ENCODE data around the gene UCHL5.
"Not testable (repeated sequence)": the region's sequence is repeated elsewhere in the genome, so short reads cannot be mapped to it uniquely, and the experiment has no call there.

UCHL5 gene

DNA sequence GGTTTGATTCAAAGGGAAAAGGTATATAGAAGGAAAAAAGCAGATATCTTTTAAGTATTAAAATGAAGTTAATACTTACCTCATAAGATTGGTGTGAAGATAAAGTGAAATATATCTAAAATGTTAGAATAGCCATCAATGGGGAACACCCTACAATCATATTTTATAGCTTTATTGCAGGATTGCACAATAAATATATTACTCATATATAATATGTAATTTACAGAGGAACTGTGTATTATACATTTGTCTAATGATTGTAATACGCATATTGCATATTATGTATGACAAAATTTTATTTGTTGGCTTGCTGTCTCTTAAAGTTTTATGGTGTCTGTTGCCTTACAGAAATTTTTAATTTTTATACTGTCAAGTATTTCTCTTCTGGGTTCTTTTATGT lies 47.8 kb downstream of the UCHL5 start:
- Histone ChIP-seq H3K9ac (ENCODE audit: insufficient read length, low read depth) (no peak overlapping the region), H3K9me3 (ENCODE audit: insufficient read depth, low read length) (no peaks in the 10 kb centered on the region), H3K27me3 (ENCODE audit: insufficient read depth, insufficient read length) (no peaks in the 10 kb centered on the region), H3K4me1 (ENCODE audit: insufficient read depth, insufficient read length) (no peaks in the 10 kb centered on the region), H3K4me3 (ENCODE audit: insufficient read length, low read depth) (no peak overlapping the region), H3K36me3 (ENCODE audit: insufficient read depth, insufficient read length, low read length) (peaks cover 9% of the 10 kb centered on the region)
- TF ChIP-seq YY1 (IDR thresholded peaks at IDR 0.05; ENCODE audit: insufficient read depth, insufficient read length) (no peak), ZNF274 (IDR thresholded peaks at IDR 0.05; ENCODE audit: low read depth, low read length) (no peak), SUZ12 (IDR thresholded peaks at IDR 0.05; ENCODE audit: extremely low read depth, insufficient read depth, insufficient read length) (no peak)
- no peak for DNase-seq (ENCODE audit: low read depth, low spot score)

- Histone ChIP-seq H3K4me3 (ENCODE audit: insufficient read length, low read depth) (no peak overlapping the region), H3K4me1 (ENCODE audit: insufficient read depth, insufficient read length) (no peaks in the 10 kb centered on the region), H3K27me3 (ENCODE audit: insufficient read depth, insufficient read length) (no peaks in the 10 kb centered on the region), H3K9me3 (ENCODE audit: insufficient read depth, low read length) (peaks cover 8% of the 10 kb centered on the region), H3K9ac (ENCODE audit: insufficient read length, low read depth) (no peak overlapping the region), H3K36me3 (ENCODE audit: insufficient read depth, insufficient read length, low read length) (peaks cover under 1% of the 10 kb centered on the region)
- no peak for TF ChIP-seq YY1 (IDR thresholded peaks at IDR 0.05; ENCODE audit: insufficient read depth, insufficient read length)
- TF ChIP-seq ZNF274 (IDR thresholded peaks at IDR 0.05; ENCODE audit: low read depth, low read length): no peak
- TF ChIP-seq SUZ12 (IDR thresholded peaks at IDR 0.05; ENCODE audit: extremely low read depth, insufficient read depth, insufficient read length): no peak
- DNase-seq (ENCODE audit: low read depth, low spot score): no peak
Measured at GRCh38 chr1:193009501-193009900, 49.7 kb downstream of the UCHL5 start.

DNA sequence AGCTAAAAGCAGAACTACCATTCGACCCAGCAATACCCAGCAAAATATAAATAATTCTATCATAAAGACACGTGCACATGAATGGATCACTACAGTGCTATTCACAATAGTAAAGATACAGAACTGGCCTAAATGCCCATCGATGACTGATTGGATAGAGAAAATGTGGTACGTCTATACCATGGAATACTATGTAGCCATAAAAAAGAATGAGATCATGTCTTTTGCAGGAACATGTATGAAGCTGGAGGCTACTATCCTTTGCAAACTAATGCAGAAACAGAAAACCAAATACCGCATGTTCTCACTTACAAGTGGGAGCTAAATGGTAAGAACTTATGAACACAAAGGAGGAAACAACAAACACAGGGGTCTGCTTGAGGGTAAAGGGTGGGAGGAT lies 53.4 kb downstream of the UCHL5 start:
- Histone ChIP-seq H3K9me3 (ENCODE audit: insufficient read depth, low read length) (peaks cover 8% of the 10 kb centered on the region), H3K9ac (ENCODE audit: insufficient read length, low read depth) (no peak overlapping the region), H3K4me1 (ENCODE audit: insufficient read depth, insufficient read length) (no peaks in the 10 kb centered on the region), H3K4me3 (ENCODE audit: insufficient read length, low read depth) (no peak overlapping the region), H3K36me3 (ENCODE audit: insufficient read depth, insufficient read length, low read length) (no peaks in the 10 kb centered on the region), H3K27me3 (ENCODE audit: insufficient read depth, insufficient read length) (no peaks in the 10 kb centered on the region)
- no peak for DNase-seq (ENCODE audit: low read depth, low spot score)
- TF ChIP-seq SUZ12 (IDR thresholded peaks at IDR 0.05; ENCODE audit: extremely low read depth, insufficient read depth, insufficient read length) (no peak), ZNF274 (IDR thresholded peaks at IDR 0.05; ENCODE audit: low read depth, low read length) (no peak), YY1 (IDR thresholded peaks at IDR 0.05; ENCODE audit: insufficient read depth, insufficient read length) (no peak)

DNA sequence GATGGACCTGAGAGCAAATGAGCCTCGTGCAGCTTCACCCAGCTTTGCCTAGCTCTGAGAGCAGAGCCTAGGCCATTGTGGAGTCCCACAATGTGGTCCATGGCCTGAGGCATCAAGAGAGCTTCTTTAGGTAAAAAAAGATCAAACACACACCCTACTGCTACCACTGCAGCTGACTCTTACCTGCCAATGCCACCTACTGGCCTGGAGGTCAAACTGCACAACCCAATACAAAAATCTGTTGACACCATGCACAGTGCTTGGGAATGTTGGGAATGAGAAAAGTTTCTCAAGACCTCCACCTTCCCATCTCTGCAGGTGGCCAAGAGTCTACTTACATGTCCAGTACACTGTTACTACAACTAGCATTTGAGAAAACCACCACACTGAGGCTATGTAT lies 60.6 kb downstream of the UCHL5 start:
- peaks cover 29% of the 10 kb centered on the region for H3K9me3 ChIP-seq (ENCODE audit: insufficient read depth, low read length)
- H3K27me3 ChIP-seq (ENCODE audit: insufficient read depth, insufficient read length): no peaks in the 10 kb centered on the region
- DNase-seq (ENCODE audit: low read depth, low spot score): no peak
- no peaks in the 10 kb centered on the region for H3K4me1 ChIP-seq (ENCODE audit: insufficient read depth, insufficient read length)
- H3K36me3 ChIP-seq (ENCODE audit: insufficient read depth, insufficient read length, low read length): peaks cover 9% of the 10 kb centered on the region
- TF ChIP-seq ZNF274 (IDR thresholded peaks at IDR 0.05; ENCODE audit: low read depth, low read length): no peak
- TF ChIP-seq YY1 (IDR thresholded peaks at IDR 0.05; ENCODE audit: insufficient read depth, insufficient read length): no peak
- TF ChIP-seq SUZ12 (IDR thresholded peaks at IDR 0.05; ENCODE audit: extremely low read depth, insufficient read depth, insufficient read length): no peak
- no peak overlapping the region for H3K9ac ChIP-seq (ENCODE audit: insufficient read length, low read depth)
- no peak overlapping the region for H3K4me3 ChIP-seq (ENCODE audit: insufficient read length, low read depth)

DNA sequence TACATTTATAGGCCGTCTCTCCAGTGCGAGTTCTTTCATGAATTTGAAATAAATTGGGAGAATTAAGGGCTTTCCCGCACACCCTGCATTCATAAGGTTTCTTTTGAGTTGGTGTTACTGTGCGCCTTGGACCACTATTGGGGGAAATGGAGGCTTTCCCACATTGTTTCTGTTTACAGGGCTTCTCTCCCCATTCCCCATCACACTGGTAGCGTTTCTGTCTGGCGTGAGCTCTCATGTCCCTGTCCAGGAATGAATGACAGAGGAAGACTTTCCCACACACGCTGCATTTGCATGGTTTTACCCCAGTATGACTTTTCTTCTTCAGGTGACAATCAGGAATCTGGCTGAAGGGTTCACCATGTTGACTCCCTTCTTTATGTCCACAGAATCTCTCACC lies 65.0 kb downstream of the UCHL5 start:
- Histone ChIP-seq H3K9me3 (ENCODE audit: insufficient read depth, low read length) (peaks cover 24% of the 10 kb centered on the region), H3K4me1 (ENCODE audit: insufficient read depth, insufficient read length) (no peaks in the 10 kb centered on the region), H3K36me3 (ENCODE audit: insufficient read depth, insufficient read length, low read length) (peaks cover 9% of the 10 kb centered on the region), H3K9ac (ENCODE audit: insufficient read length, low read depth) (no peak overlapping the region), H3K27me3 (ENCODE audit: insufficient read depth, insufficient read length) (no peaks in the 10 kb centered on the region), H3K4me3 (ENCODE audit: insufficient read length, low read depth) (no peak overlapping the region)
- TF ChIP-seq SUZ12 (IDR thresholded peaks at IDR 0.05; ENCODE audit: extremely low read depth, insufficient read depth, insufficient read length) (no peak), YY1 (IDR thresholded peaks at IDR 0.05; ENCODE audit: insufficient read depth, insufficient read length) (no peak)
- DNase-seq (ENCODE audit: low read depth, low spot score): no peak

DNA sequence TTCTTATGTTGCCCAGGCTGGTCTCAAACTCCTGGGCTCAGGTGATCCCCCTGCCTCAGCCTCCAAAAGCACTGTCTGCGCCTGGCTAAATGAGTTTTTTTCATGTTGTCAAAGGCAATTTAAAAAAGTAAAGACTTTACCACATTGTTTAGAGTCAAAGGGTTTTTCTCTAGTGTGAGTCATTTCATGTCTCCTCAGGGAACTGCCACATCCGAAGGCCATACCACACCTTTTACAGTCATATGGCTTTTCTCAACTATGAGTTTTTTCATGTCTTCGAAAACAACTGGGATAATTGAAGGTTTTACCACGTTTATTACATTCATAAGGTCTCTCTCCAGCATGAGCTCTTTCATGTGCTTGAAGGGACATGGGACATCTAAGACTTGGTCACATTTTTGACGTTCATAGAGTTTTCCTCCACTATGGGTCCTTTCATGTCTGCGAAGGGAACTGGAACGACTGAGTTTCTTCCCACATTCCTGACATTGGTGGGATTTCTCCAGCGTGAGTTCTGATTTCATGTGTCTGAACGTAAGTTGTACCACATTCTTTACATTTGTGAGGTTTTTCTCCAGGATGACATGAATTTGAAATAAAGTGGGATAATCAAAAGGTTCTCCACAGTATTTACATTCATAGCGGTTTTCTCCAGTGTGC lies 65.6 kb downstream of the UCHL5 start:
- peaks cover 9% of the 10 kb centered on the region for H3K36me3 ChIP-seq (ENCODE audit: insufficient read depth, insufficient read length, low read length)
- no peak overlapping the region for H3K4me3 ChIP-seq (ENCODE audit: insufficient read length, low read depth)
- no peaks in the 10 kb centered on the region for H3K4me1 ChIP-seq (ENCODE audit: insufficient read depth, insufficient read length)
- DNase-seq (ENCODE audit: low read depth, low spot score): no peak
- no peak overlapping the region for H3K9ac ChIP-seq (ENCODE audit: insufficient read length, low read depth)
- TF ChIP-seq SUZ12 (IDR thresholded peaks at IDR 0.05; ENCODE audit: extremely low read depth, insufficient read depth, insufficient read length) (no peak), YY1 (IDR thresholded peaks at IDR 0.05; ENCODE audit: insufficient read depth, insufficient read length) (no peak), ZNF274 (IDR thresholded peaks at IDR 0.05; ENCODE audit: low read depth, low read length) (no peak)
- H3K9me3 ChIP-seq (ENCODE audit: insufficient read depth, low read length): peaks cover 21% of the 10 kb centered on the region
- no peaks in the 10 kb centered on the region for H3K27me3 ChIP-seq (ENCODE audit: insufficient read depth, insufficient read length)

DNA sequence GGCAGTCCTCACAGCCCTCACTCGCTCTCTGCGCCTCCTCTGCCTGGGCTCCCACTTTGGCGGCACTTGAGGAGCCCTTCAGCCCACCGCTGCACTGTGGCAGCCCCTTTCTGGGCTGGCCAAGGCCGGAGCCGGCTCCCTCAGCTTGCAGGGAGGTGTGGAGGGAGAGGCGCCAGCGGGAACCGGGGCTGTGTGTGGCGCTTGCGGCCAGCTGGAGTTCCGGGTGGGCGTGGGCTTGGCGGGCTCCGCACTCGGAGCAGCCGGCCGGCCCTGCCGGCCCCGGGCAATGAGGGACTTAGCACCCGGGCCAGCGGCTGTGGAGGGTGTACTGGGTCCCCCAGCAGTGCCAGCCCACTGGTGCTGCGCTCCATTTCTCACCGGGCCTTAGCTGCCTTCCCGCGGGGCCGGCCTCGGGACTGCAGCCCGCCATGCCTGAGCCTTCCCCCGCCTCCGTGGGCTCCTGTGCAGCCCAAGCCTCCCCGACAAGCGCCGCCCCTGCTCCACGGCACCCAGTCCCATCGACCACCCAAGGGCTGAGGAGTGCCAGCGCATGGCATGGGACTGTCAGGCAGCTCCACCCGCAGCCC lies 72.3 kb downstream of the UCHL5 start:
- not testable (repeated sequence) for DNase-seq (ENCODE audit: low read depth, low spot score); H3K4me1 ChIP-seq (ENCODE audit: insufficient read depth, insufficient read length); H3K36me3 ChIP-seq (ENCODE audit: insufficient read depth, insufficient read length, low read length); H3K9me3 ChIP-seq (ENCODE audit: insufficient read depth, low read length); H3K4me3 ChIP-seq (ENCODE audit: insufficient read length, low read depth); H3K9ac ChIP-seq (ENCODE audit: insufficient read length, low read depth); H3K27me3 ChIP-seq (ENCODE audit: insufficient read depth, insufficient read length)
